TTC549 (cell line): ENCODE results near the gene HMG20B.

Experiments used
- FAIRE-seq: peaks from 2 replicates; lab custom pipeline; 2012; peaks lifted over from hg19 to GRCh38; lab: Jason Lieb, UNC

The HMG20B gene

DNA sequence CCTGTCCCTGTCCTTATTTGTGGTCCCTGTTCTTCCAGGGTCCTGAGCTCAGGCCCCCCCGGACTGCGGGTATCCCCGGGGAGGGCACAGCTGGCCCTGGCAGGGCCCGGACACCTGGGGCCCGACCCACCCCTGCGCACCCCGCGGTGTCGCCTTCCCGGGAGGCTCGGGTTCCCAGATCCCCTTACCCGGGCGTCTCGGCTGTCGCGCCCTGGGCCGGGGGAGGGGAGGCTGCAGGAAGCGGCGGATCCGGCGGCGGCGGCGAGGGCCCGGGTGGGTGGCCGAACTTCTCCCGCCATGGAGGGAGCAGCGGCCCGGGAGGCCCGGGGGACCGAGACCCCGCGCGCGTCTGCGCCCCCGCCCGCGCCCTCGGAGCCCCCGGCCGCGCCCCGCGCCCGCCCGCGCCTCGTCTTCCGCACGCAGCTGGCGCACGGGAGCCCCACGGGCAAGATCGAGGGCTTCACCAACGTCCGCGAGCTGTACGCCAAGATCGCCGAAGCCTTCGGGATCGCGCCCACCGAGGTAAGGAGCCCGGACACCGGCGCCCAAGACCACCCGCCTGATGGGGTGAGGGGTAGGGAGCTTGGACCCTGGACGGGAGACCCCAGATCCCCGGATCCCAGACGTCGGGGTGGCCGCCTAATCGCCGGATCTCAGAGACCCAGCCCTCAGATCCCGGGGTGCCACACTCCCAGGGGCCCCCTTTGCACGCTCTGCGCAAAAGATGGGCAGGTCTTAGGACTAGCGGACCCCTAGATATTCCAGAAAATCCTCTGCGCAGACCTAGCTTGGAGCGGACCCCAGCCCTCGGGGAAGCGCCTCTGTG is 12.8 kb downstream of the HMG20B start, which contains the start of gene GIPC3:
Gene GIPC3, plus strand, starts transcription at position 178 of the 826 bp plus-strand sequence. Its CDS starts 120 bp downstream, at position 298.
- FAIRE-seq: no peak

DNA sequence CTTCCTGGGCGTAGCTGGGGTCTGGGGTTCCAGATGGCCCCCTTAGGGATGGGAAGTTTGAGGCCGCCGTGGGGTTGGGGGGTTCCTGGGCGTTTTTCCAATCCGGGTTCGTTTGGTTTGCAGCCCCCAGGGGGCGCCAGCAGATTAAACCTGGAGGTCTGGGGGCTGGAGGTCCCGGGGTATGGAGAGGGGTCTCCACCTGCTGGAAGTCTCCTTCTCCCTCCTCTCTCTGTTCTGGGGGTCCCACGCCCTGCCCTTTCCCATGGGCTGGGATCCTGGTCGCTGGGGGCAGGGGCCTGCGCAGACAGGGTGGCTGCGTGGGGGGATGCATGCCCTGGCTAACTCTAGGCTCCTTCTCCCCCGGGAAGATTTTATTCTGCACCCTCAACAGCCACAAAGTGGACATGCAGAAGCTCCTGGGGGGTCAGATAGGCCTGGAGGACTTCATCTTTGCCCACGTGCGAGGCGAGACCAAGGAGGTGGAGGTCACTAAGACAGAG is 13.4 kb downstream of the HMG20B start:
- no peak for FAIRE-seq

DNA sequence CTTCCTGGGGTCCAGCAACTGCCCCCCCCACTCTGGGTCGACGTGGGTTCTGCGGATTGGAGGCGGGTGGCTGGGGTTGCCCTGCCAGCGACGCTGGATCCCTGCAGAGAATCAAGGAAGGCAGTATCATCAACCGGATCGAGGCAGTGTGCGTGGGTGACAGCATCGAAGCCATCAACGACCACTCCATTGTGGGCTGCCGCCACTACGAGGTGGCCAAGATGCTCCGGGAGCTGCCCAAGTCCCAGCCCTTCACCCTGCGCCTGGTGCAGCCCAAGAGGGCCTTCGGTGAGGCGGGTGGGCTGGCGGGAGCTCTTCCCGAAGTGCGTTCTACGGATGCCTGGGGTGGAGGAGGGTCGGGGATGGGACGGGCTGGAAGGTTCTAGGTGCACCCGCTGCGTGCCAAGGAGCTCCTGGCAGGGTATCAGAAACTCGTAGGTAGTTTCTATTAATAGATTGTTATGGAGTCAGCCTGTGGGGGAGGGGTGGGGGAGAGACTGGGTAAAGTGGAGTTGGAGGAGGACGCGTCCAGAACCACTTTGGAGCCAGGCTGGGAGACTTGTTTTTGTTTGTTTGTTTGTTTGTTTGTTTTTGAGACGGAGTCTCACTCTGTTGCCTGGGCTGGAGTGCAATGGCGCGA is 14.1 kb downstream of the HMG20B start:
- FAIRE-seq: no peak

DNA sequence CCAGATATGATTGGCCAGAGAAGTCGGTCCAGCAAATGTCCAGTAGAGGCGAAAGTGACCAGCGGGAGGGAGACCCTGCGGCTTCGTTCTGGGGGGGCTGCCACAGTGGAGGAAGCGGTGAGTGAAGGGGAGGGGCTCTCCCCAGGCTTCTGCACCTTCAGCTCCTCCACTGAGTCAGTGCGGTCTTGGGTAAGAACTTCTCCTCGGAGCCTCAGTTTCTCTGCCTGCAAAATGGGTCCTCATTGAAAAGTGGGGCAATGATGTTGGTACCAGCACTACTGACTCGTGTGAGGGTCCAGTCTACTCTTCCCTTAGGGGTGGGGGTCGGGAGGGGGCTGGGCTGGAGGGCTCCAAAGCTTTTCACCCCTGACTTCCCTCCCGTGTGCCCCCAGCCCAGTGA is 16.7 kb downstream of the HMG20B start:
- no peak for FAIRE-seq

DNA sequence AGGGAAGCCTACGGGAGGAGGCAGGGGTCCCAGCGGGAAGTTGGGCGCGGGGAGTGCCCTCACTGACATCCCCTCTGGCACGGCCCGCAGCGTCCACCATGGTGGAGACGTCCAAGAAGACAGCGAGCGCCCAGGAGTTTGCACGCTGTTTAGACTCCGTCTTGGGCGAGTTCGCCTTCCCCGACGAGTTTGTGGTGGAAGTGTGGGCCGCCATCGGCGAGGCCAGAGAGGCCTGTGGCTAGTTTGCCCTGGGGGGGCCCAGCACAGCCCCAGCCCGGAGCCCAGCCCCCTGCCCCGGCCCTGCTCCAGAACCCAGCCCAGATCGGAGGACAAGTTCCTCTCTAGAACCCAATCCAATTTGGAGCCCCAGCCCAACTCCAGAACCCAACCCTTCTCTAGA is 17.2 kb downstream of the HMG20B start:
- no peak for FAIRE-seq

DNA sequence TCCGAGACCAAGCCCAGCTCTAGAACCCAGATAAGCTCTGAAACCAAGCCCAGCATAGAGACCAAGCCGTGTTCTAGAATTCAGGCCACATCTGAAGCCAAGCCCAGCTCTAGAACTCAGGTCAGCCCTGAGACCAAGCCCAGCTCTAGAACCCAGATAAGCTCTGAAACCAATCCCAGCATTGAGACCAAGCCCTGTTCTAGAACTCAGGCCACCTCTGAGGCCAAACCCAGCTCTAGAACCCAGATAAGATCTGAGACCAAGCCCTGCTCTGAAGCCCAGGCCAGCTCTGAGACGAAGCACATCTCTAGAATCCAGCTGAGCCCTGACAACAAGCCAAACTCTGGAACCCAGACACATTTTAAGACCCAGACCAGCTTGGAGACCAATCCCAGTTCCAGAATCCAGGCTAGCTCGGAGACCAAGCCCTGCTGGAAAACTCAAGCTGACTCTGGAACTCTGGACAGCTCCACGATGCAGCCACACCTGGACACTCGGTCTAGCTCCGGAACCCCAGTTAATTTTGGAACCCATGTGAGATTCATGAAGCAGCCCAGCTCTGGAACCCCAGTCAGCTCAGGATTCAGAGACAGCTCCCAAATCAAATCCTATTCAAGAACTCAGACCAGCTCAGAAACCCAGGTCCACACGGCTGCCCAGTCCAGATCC is 18.4 kb downstream of the HMG20B start:
- FAIRE-seq: no peak

DNA sequence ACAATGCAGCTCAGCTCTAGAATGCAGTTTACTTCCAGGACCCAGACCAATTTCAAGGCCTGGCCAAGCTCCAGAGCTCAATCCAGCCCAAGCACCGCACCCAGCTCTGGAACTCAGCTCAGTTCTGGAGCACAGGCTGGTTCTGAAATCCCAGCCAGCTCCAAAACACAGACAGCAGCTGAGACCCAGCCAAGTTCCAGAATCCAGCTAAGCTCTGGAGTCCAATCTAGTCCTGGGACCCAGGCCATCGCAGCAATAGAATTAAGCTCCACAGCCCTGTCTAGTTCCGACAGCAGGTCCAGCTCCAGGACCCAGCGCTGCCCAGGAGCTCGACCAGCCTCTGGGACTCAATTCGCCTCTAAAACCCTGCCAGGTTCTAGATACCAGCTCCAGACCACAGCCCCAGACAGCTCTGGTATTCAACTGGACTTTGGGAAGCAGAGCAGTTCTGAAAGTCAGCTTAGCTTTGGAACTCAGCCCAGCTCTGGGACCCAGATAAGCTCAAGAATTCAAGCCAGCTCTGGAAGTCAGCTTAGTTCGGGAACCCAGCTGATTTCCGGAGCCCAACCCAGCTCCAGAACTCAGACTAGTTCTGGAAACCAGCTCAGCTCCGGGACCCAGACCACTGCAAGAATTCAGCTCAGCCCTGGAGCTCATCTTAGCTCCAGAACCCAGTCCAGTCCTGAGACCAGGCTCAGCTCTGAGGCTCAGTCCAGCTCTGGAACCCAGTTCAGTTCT is 19.3 kb downstream of the HMG20B start:
- FAIRE-seq: no peak

DNA sequence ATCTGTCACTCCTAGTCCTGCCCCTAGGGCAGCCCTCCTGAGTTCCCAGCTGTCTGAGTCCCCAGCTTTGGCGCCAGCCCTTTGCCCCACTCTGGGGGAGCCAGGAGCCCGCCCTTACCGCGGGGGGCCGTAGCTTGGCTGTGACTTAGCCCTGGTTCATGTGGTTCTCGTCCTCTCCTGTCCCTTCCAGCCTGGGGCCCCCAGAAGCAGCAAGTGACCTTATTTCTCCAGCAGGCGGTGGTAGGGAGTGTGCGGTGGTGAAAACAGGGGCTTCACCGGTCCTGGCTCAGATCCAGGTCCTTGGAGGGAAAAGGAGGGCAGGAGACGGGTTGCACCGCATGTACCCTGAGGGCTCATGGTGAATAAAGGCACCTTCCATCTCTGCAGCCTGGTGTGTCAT is 20.4 kb downstream of the HMG20B start:
- no peak for FAIRE-seq

DNA sequence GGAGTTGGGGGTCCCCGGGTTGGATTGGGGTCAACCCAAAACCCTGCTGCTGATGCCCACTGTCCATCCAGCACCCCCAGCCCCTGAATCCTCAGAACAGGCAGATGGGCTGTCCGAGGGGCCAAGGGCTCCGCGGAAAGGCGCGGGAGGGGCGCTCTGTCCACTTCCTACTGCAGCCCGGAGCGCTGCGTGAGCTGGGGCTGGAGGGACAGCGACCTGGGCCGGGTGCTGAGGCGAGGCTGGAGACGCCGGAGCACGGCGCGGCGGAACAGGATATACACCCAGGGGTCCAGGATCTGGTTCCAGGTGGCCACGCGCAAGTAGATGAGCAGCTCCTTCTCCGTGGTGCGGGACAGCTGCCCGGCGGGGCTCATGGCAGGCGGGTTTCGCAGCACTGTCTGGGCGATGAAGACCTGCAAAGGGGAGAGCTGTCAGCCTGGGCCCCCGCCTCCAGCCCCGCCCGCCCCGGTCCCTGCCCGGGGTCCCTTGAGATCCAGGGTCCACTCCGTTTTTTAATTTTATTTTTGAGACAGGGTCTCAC is 22.8 kb downstream of the HMG20B start:
- FAIRE-seq: no peak

DNA sequence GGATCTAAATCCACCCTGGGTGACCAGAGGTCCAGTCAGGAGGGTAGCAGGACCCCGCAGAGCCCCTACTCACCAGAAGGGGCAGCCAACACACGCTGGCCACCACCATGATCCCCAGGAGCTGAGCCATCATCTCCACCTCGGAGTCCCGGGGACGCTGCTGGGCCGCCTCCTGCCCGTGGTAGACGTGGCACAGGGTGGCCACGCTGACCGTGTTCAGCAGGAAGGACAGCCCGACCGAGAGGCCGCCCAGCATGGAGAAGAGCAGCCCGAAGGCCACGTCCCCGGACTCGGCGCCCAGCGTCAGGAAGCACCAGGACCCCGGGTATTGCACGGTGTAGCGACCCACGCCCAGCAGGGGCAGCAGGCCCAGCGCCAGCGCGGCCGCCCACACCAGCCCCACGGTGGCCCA is 27.0 kb downstream of the HMG20B start:
- no peak for FAIRE-seq

DNA sequence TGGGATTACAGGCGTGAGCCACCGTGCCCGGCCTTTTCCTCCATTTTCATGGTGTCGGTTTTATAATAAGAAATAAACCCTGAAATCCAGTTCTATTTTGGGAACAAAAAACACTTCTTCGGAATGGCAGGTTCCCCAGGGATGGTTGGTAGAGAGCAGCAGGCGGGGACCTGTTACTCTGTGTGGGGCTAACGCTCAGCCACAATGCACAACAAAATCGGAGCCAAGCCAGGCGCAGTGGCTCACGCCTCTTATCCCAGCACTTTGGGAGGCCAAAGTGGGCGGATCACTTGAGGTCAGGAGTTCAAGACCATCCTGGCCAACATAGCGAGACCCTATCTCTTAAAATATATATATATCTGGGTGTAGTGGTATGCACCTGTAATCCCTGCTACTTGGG is 28.3 kb downstream of the HMG20B start:
- no peak for FAIRE-seq

DNA sequence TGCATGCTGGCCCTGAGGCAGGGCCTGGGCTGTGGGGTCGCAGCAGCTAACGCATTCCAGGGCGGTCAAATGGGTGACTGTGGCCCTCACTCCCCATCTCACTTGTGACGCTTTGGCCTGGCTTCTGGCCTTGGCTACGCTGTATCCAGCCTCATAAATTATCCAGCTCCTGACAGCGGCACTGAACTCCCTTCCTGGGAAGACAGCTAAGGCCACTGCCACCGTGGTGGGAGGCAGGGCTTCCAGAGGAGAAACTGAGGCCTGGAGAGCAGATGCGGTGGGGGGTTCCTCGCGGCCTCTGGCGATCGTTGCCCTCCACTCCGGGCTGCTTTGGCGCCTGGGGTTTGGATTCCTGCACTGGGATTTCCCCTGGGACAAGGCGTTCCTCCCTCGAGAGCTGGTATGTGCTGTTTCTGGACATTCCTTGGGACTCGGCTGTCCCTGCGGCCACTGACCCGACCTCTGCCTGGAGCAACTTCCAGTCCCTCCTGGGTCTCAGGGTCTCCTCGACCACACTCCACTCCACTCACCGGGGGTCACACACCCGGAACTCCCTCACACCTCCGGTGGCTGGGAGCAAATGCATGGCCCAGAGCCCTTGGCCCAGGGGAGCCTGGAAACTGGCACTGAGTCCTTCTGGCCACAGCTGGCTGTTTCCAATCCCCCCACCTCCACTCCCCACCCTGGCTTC is 30.5 kb downstream of the HMG20B start:
- no peak for FAIRE-seq

DNA sequence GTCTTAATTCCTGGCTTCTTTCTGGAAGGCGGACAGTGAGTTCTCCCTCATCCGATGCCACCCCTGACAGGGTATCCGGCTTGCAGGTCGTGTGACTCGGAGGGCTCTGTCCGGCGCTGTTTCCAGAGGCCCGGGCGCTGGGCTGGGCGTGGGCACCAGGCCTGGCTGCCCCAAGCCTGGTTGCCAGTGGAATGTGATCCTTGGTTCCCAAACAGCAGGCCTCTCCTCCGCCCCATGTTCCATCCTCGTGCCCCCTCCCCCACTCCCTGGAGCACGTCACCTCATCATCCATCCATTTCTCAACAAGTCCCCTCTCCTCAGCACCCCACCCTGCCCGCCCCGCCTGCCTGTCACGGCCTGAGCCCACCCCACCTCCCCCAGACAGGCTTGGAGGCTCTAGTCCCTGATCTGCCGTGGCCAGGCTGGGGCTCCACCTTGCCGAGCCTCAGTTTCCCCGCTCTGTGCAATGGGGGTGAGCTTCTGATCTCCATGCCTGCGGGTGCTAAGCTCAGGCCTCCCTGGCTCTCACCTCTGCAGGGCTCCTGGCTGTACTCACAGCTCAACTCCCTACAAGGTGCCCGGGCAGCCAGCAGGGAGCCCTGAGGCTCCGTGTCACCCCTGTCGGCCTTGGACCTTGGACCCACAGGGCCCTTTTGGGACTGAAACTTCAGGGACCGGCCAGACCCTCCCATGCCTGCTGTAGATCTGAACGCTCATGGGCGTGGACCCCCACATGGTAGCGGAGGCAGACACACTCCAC is 31.7 kb downstream of the HMG20B start:
- FAIRE-seq: no peak

DNA sequence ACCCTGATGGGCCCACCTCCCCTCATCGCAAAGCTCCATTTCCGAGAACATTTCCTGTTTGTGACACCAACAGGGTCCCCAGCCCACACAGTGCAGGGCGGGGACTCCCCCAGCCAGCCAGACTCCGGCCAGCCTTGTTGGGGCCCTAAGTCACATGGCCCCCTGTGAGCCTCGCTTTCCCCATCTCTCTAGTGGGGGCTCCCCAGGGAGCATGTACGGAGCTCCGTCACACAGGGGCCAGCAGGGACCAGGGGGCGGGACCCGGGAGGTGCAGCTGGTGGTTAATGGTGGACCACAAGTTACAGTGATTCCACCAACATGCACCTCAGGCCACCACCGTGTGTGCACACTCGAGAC is 32.2 kb downstream of the HMG20B start:
- FAIRE-seq: no peak

DNA sequence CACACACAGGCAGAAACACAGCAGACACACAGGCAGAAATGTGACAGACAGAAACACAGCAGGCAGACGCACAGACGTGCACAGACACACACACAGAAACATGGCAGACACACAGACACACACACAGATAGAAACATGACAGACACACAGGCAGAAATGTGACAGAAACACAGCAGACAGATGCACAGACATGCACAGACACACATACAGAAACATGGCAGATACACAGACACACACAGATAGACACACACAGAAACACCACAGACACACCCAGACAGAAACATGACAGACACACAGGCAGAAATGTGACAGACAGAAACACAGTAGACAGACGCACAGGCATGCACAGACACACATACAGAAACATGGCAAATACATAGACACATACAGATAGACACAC is 32.6 kb downstream of the HMG20B start:
- no peak for FAIRE-seq

DNA sequence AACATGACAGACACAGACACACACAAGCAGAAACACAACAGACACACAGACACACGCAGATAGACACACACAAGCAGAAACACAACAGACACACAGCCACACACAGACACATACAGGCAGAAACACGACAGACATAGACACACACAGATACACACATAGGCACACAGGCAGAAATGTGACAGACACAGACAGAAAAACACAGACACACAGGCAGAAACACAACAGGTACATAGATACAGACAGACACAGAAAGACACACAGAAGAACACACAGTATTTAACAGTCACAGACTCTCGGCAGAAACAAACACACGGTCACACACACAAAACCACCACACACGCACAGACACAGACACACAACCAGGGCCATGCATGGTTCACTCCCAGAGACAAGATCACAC is 33.0 kb downstream of the HMG20B start:
- no peak for FAIRE-seq

DNA sequence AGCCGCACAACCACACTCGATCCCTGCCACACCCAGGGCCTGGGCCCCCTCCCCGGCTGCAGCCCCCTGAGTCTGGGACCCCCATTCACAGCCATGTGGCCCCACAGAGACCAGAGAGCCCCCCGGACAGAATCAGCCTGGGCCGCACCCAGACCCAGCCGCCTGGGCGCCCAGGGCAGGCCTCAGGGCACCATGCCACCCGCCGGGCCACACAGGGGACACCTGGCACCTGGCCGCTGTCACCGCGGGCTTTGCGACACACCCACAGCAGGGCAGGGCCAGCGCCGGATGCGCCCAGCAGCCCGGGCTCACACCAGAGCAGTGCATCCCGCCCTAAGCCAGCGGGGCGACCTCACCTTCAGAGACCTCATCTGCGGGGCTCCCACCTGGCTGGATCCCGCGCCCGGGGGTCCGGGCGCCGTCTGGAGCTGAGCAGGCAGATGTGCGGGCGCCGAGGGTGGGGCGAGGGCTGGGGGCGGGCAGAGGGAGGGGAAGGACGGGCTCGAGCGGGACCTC is 33.5 kb downstream of the HMG20B start:
- no peak for FAIRE-seq

DNA sequence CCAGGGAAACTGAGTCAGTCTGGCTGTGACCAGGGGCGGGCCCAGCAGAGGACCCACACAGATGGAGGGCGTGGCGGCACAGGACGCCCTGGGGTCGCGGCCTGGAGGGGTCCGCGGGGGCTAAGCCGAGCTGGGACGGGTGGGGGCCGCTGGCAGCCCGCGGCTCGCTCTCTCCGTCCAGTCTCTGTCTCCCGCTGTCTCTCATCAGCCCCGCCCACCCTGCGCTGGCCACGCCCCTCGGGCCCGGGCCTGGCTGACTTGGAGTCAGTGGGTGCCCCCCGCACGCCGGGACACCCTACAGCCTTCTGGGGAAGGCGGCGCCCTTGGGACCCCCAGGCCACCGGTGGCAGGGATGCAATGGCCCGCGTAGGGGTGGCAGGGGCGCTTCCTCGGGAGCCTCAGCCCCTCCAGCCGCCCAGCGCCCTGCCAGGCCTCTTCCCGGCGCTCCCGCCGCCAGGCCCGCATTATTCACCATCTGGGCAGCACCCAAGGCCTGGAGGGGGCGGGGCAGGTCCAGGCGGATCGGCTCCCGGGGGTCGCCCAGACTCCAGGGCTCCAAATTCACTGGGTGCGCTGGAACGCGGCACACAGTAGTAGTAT is 34.0 kb downstream of the HMG20B start, which contains the start of gene TBXA2R:
Gene TBXA2R, minus strand, starts transcription at position 186 of the 600 bp plus-strand sequence. CDS start 6,241 bp downstream, outside the sequence.
- no peak for FAIRE-seq

DNA sequence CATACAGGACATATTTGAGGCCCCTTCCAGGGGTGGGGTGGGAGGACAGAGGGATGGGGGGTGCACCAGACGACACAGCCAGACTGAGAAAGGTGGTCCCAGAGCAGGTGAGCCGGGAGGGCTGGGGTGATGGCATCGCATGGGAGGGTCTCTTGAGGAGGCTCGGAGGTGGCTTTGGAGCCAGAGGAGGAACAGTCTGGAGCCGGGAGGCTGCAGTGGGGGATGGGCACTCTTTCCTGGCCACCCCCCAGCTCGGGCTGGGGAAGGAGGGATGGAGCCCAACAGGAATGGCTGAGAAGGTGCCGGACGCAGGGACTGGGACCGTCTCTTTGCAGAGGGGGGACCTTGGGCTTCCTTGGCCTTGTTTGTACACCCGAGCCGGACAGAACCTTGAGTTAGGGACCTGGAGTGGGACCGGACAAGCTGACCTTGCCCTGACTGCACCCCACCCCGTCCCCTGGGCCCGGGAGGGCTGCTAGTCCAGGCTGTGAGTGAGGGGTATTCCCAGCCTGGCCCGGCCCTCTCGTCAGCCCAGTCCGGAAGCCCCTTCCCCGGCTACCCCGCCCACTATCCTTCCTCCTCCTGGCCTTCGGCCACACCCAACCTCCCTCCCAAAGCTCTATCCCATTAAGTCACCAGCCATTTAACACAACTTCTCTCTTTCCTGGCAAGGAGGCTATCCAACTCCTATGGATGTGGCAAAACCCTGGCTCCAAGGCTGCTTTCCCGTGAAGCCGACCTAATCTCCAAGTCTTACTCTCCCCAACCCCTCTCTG is 34.7 kb downstream of the HMG20B start:
- no peak for FAIRE-seq
